T-helper 1 cell treated with Interleukin-12 subunit alpha and Interleukin-12 subunit beta and Interleukin-4 antibody, amounts not matched to agents 30 ng/mL and 1 ng/mL, for 36 hours (primary cell): ENCODE measurements around the gene DNAJC30. TPM values are rescaled to one million over a fixed set of nuclear protein-coding genes. Genes with fewer than 3 reads are reported as not detected.

ENCODE experiments used
- intact Hi-C: fragments of 100-400 bp; cut with micrococcal nuclease; formaldehyde crosslinking; loops from one replicate; pipeline ENCODE4 v1.15.1; 2024
- total RNA-seq: library from RNA; stranded (reverse); gene quantifications from 2 replicates; pipeline ENCODE4 v1.2.3, GENCODE V29; 2022

DNAJC30 gene
- total RNA-seq, 1 donor from 2014 or later = 9.3 TPM

DNA sequence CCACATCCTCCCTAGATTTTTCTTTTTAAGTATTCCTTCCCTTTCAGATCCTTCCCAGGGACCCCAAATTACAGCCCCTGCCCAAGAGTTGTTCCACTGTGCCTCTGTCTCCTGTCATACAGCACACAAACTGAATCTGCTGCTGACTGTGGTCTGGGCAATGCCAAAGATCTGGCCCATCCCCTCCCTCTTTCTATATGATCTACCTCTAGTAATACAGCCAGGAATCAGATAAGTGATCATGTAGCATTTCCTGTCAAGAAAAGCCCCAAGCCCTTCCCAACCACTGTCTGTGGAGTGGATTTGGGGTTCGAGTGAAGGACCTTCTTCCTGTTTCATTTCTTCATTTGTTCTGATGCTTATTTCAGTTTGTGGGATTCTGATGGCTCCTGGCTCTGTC lies 29.5 kb upstream of the DNAJC30 start:
- intact Hi-C loops = no loop called here

DNA sequence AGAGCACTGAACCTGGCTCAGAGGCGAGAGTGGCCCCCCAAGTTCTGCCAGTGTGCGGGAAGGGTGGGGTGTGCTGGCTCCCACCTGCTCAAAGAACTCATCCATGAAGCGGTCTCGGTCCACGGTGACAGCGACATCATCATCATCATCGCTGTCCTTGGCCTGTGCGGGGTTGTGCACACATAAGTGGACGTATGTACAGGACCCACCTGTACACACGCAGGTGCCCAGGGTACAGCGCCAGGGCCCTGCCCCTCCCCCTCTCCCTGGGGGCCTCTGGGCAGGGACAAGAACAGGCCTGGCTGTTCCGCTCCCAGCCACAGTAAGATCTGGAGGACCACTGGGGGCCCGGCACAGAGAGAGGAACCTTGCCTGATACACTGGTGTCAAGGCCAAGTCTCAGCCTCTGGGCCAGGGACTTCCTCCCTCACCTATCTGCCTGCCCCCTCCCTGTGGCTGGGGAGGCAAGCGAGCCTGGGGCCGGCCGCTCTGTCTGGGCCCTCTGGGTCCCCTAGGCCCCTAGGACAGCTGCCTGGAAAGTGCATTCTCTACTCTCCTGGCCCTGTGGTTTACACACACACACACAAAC lies 25.8 kb upstream of the DNAJC30 start:
- intact Hi-C loops = no loop called here

DNA sequence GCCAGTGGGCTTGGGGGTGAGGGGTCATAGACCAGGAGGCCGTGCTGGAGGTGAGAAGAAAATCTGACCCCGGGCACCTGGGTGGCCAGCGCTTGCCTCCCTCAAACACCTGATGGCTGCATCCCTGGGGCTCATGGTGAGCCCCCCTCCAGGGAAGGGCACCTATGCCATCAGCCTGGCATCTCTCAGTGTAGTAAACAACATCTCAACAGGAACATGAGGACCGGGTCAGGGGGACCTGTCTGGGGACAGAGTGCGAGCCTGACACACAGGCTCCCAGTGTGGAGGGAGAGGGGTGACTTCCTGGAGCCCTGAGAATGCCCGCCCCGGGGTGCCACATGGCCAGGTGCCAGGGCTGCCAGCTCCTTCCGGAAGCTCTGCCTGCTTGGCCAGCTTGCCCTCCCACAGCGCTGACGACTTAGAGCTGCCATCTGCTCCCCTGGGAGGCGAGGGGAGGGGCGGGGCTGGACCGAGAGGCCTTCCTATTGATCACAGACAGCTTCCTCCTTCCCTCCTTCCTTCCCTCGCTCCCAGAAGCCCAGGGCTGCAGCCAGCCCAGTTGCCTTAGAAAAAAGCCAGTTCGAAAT lies 23.9 kb upstream of the DNAJC30 start:
- intact Hi-C loops = no loop called here

DNA sequence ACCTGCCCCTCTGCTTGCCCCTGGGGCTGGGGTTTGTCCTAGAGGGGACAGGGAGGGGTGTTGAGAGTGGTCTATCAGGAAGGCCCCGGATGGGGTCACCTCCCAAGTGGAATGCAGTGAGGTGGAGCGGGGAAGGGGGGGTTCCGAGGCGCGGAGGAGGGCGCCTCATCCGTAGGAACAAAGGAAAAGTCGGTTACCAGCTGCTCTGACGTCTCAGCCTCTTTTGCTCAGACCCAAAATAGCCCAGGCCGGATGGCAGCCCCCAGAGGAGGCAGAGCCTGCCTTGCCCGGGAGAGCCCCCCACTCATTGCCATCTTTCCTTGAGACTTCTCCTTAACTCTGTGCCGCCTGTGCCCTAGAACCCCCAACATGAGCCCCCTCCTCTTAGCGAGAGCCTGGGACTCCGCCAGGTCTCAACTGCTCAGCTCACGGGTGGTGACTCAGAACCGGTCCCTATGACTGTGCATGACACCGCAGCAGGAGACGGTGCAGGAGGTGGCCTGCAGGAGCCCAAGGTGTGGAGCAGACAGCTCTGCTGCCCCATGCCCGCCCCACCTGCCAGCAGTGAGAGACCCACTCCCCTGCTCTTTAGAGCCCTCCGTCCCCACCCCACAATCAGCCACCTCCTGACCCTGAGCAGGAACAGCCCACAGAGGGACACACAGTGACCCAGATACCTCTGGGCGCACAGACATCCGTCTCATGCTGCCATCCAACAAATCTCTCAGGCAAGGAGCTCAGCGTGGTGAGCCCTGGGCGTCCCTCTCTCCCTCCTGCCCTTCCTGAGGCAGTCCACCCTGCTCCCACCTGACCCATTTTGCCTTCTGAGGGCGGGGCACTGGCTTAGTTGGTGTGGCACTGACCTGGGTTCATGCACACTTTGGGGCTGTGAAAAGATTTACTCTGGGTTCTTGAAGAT lies 23.1 kb upstream of the DNAJC30 start:
- intact Hi-C loops = loop anchor here (1.0 kb wide), 1 partner anchor 12 kb away; no protein-coding TSS in a partner anchor

DNA sequence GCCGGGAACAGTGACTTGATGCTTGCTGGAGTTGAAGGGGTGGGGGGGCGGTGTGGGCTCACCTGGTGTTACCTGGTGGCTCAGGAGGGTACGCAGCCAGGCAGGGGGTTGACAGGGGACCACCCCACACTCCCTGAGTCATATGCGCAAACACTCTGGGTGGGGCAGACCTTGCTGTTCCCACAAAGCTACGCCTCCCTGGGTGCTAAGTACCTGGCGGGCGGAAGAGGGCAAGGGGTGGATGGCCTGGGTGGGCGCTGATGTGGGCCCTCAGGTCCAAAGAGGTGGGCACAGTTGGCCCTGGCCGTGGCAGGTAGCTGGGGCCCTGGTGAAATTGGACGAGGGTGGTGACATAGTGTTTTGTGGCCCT lies 22.3 kb upstream of the DNAJC30 start:
- intact Hi-C loops = no loop called here

DNA sequence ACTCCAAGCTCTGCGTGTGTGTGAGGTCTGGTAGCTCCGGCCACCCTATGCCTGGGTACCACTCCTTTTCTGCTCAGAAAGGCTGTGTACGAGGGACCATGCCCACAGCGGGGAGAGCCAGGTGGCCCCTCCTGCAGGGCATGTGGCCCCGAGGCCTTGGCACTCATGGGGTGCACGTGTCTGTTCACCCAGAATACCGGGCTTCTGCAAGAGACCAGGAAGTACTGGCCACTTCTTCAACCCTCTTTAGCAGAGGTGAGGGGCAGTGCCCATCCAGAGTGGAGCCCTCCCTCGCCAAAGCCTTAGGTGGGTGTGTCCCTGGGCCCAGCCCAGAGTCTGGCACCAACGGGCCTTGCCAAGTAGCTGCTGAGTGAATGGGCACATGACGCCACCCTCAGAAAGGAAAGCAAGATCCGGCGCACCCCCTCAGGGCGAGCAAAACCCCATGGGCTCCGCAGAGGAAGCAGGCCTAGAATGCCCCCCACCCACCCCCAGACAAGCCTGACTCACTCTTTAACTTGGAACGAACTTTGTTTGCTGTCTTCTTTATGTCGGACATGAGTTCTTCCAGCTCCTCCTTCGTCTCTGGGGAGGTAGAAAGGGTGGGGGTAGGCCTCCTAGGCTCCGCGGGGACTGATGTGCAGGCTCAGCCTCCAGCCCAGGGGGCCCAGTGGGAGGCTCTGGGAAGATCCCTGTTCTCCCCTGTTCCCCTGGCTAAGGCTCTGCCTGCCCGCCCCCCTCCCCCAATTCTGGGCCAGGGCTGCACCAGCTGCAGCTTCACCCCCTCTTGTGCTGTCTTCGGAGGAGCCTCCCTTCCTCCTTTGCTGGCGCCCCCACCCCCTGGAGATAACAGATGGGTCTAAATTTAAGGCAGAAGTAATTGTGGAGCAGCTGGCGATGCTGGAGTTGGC lies 21.6 kb upstream of the DNAJC30 start:
- intact Hi-C loops = loop anchor here (1.0 kb wide), 2 partner anchors 33 to 38 kb away; partner anchors contain the start of genes ABHD11 and VPS37D

DNA sequence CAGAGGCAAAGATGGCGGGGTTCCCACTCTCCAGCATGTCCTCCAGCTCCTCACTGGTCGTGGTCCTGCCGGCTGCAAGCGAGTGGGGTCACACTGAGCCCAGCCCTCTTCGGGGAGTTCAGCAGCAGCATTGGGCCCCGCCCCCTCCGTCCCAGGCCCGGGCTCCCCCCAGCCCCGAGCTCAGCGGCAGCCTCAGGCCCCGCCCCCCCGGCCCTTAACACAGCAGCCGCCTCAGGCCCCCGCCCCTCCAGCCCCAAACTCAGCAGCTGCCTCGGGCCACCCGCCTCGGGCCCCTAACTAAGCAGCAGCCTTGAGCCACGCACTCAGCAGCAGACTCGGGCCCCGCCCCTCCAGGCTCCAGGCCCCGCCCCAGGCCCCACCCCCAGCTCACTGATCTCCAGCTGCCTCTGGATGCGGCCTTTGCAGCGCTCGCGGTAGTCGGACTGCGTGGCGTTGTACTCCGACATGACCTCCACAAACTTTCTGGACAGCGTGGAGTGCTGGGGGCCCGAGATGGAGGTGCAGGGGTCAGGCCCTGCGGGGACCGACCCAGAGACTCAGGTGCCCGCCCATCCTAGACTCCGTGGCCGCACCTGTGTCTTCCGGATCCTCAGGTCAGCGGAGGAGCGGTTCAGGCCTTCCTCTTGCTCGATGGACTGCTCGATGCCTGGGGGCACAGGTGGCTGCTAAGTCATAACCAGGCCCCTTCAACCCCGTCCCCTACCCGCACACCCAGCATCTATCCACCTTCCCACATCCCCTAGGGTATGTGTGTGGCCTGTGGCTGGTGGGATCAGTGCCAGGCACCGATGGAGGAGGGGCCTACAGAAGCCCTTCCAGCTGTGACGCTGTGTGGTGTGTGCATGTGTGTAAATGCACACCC lies 20.7 kb upstream of the DNAJC30 start:
- intact Hi-C loops = loop anchor here (1.0 kb wide), 2 partner anchors 34 to 37 kb away; partner anchors contain the start of genes ABHD11 and VPS37D

DNA sequence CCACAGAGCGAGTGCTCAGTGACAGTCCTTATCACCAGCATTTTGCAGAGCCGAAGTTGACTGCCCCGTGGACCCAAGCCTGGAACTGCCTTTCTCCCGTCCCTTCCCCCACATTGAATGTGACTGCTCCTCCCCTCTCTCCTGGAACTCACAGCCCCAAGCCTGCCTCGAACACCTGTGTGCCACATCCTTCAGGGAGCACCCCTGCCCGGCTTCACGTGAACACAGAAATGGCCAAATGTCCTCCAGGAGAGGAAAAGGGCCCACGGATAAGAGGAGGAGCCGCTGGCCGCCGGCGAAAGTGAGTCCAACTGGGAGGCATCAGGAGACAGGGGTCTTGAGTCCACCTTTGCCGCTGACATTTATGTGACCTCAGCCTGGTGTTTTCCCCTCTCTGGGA lies 20.0 kb upstream of the DNAJC30 start:
- intact Hi-C loops = no loop called here

DNA sequence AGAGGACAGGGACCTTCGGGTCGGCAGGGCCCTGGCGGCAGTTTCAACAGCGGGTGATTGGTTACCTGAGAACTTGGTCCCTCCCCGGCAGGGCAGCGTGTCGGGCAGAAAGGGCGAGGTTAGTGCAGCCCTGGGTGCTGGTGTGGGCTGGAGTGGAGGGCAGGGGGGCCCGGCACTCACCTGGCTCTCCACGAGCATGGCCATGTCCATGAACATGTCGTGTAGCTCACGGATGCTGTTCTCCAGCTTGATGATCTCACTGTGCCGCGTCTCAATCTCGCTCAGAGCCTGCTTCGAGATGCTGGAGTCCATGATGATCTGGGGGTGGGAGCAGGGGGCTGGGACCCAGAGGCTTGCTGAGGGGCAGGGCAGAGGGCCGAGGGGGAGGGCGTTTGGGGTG lies 19.4 kb upstream of the DNAJC30 start:
- intact Hi-C loops = no loop called here

DNA sequence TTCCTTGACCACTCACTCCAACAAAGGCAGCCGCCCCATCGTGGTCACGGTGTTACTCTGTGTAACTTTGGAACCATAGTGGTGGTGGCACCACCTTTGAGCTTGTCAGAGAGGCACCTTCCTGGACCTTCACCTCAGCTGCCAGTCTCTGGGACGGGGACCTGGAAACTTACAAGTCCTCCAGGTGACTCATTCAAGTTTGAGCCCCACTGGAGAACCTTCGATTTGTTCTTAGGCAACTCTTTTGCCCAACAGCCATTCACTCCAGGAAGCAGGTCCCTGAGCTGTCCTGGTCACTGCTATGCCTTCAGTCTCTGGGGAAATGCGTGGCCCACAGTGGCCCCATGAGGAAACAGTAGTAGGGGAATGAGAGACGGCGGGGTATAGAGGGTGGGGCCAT lies 19.0 kb upstream of the DNAJC30 start:
- intact Hi-C loops = no loop called here

DNA sequence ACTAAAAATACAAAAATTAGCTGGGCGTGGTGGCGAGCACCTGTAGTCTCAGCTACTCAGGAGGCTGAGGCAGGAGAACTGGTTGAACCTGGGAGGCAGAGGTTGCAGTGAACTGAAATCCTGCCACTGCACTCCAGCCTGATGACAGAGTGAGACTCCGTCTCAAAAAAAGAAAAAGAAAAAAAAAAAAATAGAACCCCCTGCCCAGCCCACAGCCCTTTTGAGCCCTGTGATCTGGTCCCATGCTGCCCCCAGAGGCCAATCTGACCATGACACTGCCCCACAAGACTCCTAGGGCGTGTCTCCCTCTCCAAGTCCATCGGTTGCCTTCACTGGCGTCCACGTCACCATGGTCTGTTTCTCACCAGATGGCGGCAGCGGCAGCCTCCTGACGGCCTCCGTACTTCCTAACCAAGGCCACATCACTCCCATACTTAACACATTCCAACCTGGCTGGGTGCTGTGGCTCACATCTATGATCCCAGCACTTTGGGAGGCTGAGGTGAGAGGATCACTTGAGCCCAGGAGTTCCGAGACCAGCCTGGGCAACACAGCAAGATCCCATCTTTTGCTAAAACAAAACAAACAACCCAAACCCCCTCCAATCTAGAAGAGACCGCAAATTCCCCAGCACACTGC lies 18.2 kb upstream of the DNAJC30 start:
- intact Hi-C loops = no loop called here

DNA sequence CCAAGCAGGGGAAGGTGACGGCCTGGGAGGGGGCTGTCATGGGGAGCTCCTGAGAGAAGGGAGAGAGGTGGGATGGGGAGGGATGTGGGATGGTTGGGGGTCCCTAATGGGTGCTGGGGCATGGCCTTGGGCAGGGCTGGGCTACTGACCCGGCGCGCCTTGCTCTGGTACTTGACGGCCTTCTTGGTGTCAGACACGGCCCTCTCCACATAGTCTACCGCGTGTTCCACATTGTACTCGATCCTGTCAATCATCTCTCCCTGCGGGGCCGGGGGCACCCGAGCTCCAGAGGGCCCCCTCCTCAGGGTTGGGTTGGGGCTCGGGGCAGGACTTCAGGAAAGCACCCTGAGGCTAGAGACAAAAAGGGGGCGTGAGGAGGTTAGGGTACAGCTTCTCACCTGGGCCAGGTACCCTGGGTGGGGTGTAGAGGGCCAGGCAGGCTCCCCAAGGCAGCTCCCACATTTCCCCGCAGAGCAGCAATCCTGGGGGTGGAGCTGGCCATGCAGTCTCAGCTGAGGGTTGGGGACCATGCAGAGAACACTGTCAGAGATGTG lies 17.4 kb upstream of the DNAJC30 start:
- intact Hi-C loops = no loop called here

DNA sequence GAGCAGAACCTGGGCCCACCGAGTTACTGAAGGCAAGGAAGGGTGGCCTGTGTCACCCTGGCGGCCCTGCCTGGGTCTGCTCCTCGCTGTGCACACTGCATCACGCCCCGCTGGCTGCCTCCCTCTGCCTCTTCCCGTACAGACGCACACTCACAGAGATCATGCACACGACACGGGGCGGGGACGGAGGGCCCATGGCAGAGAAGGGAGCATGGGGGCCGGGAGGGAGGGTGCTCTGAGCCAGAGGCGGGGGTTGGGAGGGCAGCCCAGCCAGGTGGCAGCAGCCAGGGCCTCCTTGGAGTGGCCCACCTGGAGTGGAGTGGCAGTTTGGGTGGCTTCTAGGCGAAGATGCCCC lies 16.8 kb upstream of the DNAJC30 start:
- intact Hi-C loops = no loop called here

DNA sequence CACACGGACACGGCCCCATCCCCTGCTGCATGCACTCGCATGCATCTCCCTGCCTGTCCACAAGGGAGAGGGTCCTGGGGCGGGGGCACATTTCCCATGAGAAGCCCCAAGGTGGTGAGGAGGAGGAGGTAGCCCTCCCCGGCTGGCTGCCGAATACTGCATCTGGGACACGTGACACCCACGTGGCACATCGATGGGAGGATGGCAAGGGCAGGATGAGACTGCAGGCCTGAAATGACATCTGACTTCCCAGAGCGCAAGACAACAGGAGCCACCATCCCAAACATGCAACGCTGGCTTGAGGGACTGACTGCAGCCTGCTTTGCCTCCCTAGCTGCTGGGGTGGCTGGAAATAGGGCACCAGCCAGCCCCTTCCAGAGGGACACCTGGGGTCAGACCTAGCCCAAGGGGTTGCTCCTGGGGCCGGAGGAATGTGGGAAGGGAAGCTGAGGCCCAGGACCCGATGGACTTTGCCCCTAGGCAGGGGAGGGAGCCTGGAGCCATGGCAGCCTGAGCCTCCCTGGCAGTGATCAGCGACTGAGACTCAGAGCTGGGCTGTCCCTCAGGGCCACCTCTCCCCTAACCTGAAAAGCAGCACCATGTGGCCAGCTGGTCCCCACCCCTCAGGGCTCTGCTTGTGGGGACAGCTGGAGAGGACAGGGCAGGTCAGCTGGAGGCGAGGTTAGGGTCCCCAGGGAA lies 16.3 kb upstream of the DNAJC30 start:
- intact Hi-C loops = no loop called here

DNA sequence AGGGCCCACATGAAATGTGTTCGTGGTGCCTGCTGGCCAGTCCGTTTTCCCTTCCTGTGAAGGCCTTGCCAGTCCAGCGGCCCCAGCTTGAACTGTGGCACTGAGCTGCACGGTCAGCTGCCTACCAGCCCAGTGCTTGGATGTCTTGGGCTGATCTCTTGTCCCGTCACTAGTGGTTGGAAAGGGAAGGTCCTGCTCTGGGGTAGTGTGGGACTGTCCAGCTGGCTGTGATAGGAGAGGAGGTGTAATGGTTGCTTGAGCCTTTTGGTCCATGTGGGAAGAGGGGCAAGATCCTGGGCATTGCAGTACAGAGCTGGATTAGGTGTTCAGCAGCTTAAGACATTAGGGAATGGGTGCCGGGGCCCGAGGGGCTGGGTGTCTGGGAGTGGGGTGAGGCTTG lies 15.2 kb upstream of the DNAJC30 start:
- intact Hi-C loops = no loop called here

DNA sequence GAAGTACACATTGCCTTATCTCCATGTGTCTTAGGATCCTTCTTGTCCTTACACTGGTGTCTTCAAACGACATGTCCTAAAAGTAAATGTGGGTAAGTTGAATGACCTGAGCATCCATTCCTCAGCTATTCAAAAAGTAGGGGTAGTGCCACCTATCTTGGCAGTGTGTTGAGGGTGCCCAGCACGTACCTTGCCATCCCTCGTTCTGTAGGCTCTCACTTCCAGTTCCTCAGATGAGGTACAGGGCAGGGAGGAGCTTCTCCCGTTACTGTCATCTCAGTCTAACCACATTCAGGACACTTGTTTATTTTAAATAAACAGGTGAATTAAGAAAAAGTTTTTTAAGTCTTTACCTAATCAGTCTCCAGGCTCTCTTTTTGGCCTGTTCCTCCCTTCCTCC lies 13.1 kb upstream of the DNAJC30 start:
- intact Hi-C loops = no loop called here

DNA sequence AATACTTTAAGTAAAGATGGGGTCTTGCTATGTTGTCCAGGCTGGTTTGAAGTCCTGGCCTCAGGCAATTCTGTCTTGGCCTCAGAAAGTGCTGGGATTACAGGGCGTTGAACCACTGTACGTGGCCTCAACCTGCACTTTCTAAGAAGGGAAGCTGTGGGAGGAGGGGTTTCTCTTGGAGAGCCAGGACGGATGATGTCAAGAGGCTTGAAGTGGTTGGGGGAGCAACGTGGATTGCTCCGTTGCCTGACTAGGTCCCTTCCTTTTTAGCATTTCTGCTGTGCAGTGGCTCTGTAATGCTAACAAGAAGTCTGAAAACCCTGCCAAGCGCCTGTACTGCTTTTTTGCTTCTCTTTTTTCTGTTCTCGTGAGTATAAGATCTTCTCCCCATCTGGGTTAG lies 7.4 kb upstream of the DNAJC30 start:
- intact Hi-C loops = no loop called here

DNA sequence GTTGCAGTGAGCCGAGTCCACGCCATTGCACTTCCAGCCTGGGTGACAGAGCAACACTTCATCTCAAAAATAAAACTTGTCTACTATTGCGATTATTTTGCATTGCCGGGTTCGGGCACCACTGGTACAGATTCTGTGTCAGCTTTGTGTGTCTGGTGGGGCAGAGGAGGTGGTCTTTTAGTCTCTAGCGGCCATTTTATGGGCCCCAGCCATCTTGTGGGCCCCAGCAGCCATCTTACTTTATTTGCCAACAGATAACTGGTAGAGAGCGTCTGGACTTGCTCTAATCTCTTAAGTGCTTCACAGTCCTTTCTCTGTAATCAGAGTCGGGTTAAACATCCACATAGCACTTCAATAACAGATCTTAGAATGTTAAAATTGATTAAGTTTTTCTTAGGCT lies 5.0 kb upstream of the DNAJC30 start:
- intact Hi-C loops = no loop called here

DNA sequence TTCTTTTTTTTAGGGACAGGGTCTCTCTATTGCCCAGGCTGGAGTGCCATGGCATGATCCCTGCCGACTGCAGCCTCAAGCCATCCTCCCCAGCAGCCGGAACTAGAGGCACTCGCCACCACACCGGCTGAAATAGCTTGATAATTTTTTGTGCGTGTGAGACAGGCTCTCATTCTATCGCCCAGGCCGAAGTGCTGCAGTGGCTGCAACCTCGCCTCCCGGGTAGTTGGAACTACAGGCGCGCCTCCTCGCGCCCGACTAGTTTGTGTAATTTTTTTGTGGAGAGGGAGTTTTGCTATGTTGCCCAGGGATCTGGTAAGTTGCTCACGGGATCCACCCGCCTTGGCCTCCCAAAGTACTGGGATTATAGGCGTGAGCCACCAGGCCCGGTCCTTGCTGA lies 2.1 kb upstream of the DNAJC30 start:
- intact Hi-C loops = no loop called here
